SKM-1 treated with dmso at 0.1 percent for 144 hours (cell line): ENCODE results near the gene C15orf39.
A peak's percentile ranks its signal among the peaks of the same experiment; 100 is the strongest.

Experiments used
- DNase-seq: peaks from one replicate; lab custom pipeline; 2025; ENCODE audit not compliant: unreplicated experiment; lab: John Stamatoyannopoulos, UW

The C15orf39 gene

GRCh38 chr15:75195122-75195765, 6.4 kb upstream of the C15orf39 start:
- no peak for DNase-seq

GRCh38 chr15:75195766-75196241, 5.9 kb upstream of the C15orf39 start:
- no peak for DNase-seq

- DNase-seq = no peak
Observed at GRCh38 chr15:75197062-75197630, 4.5 kb upstream of the C15orf39 start.

- peak; percentile 34 for DNase-seq
Observed at GRCh38 chr15:75198560-75199356, 2.9 kb upstream of the C15orf39 start.

GRCh38 chr15:75199357-75199940, 2.2 kb upstream of the C15orf39 start:
- DNase-seq = no peak

- DNase-seq = no peak
Observed at GRCh38 chr15:75200391-75200764, 1.3 kb upstream of the C15orf39 start.

- no peak for DNase-seq
Observed at GRCh38 chr15:75200765-75201615, 692 bp upstream of the C15orf39 start.

- peak; percentile 28 for DNase-seq
Observed at GRCh38 chr15:75202251-75203016, 752 bp downstream of the C15orf39 start.

- no peak for DNase-seq
Observed at GRCh38 chr15:75203017-75203907, 1.6 kb downstream of the C15orf39 start.

GRCh38 chr15:75203908-75204263, 2.2 kb downstream of the C15orf39 start:
- DNase-seq = no peak

- DNase-seq = peak; percentile 80
Observed at GRCh38 chr15:75204340-75205063, 2.8 kb downstream of the C15orf39 start.

GRCh38 chr15:75205064-75205395, 3.3 kb downstream of the C15orf39 start:
- no peak for DNase-seq

GRCh38 chr15:75206006-75206405, 4.3 kb downstream of the C15orf39 start:
- no peak for DNase-seq

GRCh38 chr15:75206803-75207617, 5.3 kb downstream of the C15orf39 start:
- DNase-seq = no peak

- no peak for DNase-seq
Observed at GRCh38 chr15:75207618-75208500, 6.2 kb downstream of the C15orf39 start.

GRCh38 chr15:75208501-75209288, 7.0 kb downstream of the C15orf39 start:
- no peak for DNase-seq
